Activated naive CD8-positive, alpha-beta T cell (primary cell): Measurements from ENCODE around the gene ERC1.

Experiments
- H3K27ac Mint-ChIP-seq: one replicate; pipeline ENCODE4 v1.8.0; 2021; ENCODE audit warnings: mixed read lengths
- H3K27me3 Mint-ChIP-seq: one replicate; pipeline ENCODE4 v1.8.0; 2021; ENCODE audit warnings: mixed read lengths
- H3K36me3 Mint-ChIP-seq: one replicate; pipeline ENCODE4 v1.8.0; 2021; ENCODE audit warnings: mixed read lengths
- H3K4me1 Mint-ChIP-seq: one replicate; pipeline ENCODE4 v1.8.0; 2021; ENCODE audit warnings: low read depth, mixed read lengths
- H3K4me3 Mint-ChIP-seq: one replicate; pipeline ENCODE4 v1.8.0; 2021; ENCODE audit warnings: mild to moderate bottlenecking, mixed read lengths
- H3K9me3 Mint-ChIP-seq: one replicate; pipeline ENCODE4 v1.8.0; 2021; ENCODE audit warnings: low read depth, mixed read lengths

The ERC1 gene

GRCh38 chr12:1421091-1421846, 430.2 kb downstream of the ERC1 start:
- no peak overlapping the region for H3K4me3 Mint-ChIP-seq
- no peak overlapping the region for H3K27ac Mint-ChIP-seq
- H3K9me3 Mint-ChIP-seq, result peaks cover 10% of the 10 kb centered on the region
- H3K36me3 Mint-ChIP-seq, result peaks cover 37% of the 10 kb centered on the region
- peaks cover 1% of the 10 kb centered on the region for H3K4me1 Mint-ChIP-seq
- H3K27me3 Mint-ChIP-seq, result no peaks in the 10 kb centered on the region

- Mint-ChIP-seq H3K4me1 (peaks cover 1% of the 10 kb centered on the region), H3K36me3 (peaks cover 32% of the 10 kb centered on the region), H3K9me3 (peaks cover 10% of the 10 kb centered on the region), H3K27ac (no peak overlapping the region), H3K27me3 (no peaks in the 10 kb centered on the region), H3K4me3 (no peak overlapping the region)
Observed at GRCh38 chr12:1422604-1423315, 431.7 kb downstream of the ERC1 start.

- no peaks in the 10 kb centered on the region for H3K27me3 Mint-ChIP-seq
- peaks cover 17% of the 10 kb centered on the region for H3K36me3 Mint-ChIP-seq
- H3K4me3 Mint-ChIP-seq, result no peak overlapping the region
- peaks cover 4% of the 10 kb centered on the region for H3K9me3 Mint-ChIP-seq
- H3K4me1 Mint-ChIP-seq, result peaks cover 1% of the 10 kb centered on the region
- no peak overlapping the region for H3K27ac Mint-ChIP-seq
Observed at GRCh38 chr12:1424674-1425395, 433.8 kb downstream of the ERC1 start.

- peaks cover 1% of the 10 kb centered on the region for H3K4me1 Mint-ChIP-seq
- H3K27me3 Mint-ChIP-seq, result no peaks in the 10 kb centered on the region
- peaks cover 15% of the 10 kb centered on the region for H3K36me3 Mint-ChIP-seq
- H3K4me3 Mint-ChIP-seq, result no peak overlapping the region
- no peak overlapping the region for H3K27ac Mint-ChIP-seq
- H3K9me3 Mint-ChIP-seq, result peaks cover 4% of the 10 kb centered on the region
Observed at GRCh38 chr12:1425396-1425729, 434.3 kb downstream of the ERC1 start.

- Mint-ChIP-seq H3K9me3 (no peaks in the 10 kb centered on the region), H3K4me3 (no peak overlapping the region), H3K27me3 (no peaks in the 10 kb centered on the region), H3K4me1 (no peaks in the 10 kb centered on the region), H3K36me3 (no peaks in the 10 kb centered on the region), H3K27ac (no peak overlapping the region)
Observed at GRCh38 chr12:1428671-1429070, 437.6 kb downstream of the ERC1 start.

GRCh38 chr12:1429980-1430379, 439.0 kb downstream of the ERC1 start:
- H3K4me3 Mint-ChIP-seq, result no peak overlapping the region
- no peaks in the 10 kb centered on the region for H3K36me3 Mint-ChIP-seq

GRCh38 chr12:1434296-1434955, 443.4 kb downstream of the ERC1 start:
- Mint-ChIP-seq H3K27ac (no peak overlapping the region), H3K27me3 (no peaks in the 10 kb centered on the region), H3K9me3 (no peaks in the 10 kb centered on the region), H3K4me1 (no peaks in the 10 kb centered on the region), H3K4me3 (no peak overlapping the region), H3K36me3 (no peaks in the 10 kb centered on the region)

More at GRCh38 chr12:1429980-1430379, 439.0 kb downstream of the ERC1 start:
- H3K27me3 Mint-ChIP-seq, result no peaks in the 10 kb centered on the region
- no peaks in the 10 kb centered on the region for H3K4me1 Mint-ChIP-seq
- H3K9me3 Mint-ChIP-seq, result no peaks in the 10 kb centered on the region
- H3K27ac Mint-ChIP-seq, result no peak overlapping the region

GRCh38 chr12:1435044-1435443, 444.0 kb downstream of the ERC1 start:
- Mint-ChIP-seq H3K27ac (no peak overlapping the region), H3K4me3 (no peak overlapping the region), H3K4me1 (no peaks in the 10 kb centered on the region), H3K9me3 (no peaks in the 10 kb centered on the region), H3K27me3 (no peaks in the 10 kb centered on the region), H3K36me3 (peaks cover 3% of the 10 kb centered on the region)

GRCh38 chr12:1435456-1435855, 444.4 kb downstream of the ERC1 start:
- Mint-ChIP-seq H3K27me3 (no peaks in the 10 kb centered on the region), H3K4me3 (no peak overlapping the region), H3K9me3 (no peaks in the 10 kb centered on the region), H3K36me3 (peaks cover 3% of the 10 kb centered on the region), H3K4me1 (no peaks in the 10 kb centered on the region), H3K27ac (no peak overlapping the region)

GRCh38 chr12:1436015-1436414, 445.0 kb downstream of the ERC1 start:
- H3K27me3 Mint-ChIP-seq, result no peaks in the 10 kb centered on the region
- no peaks in the 10 kb centered on the region for H3K4me1 Mint-ChIP-seq
- H3K9me3 Mint-ChIP-seq, result no peaks in the 10 kb centered on the region
- no peak overlapping the region for H3K4me3 Mint-ChIP-seq
- peaks cover 3% of the 10 kb centered on the region for H3K36me3 Mint-ChIP-seq
- no peak overlapping the region for H3K27ac Mint-ChIP-seq

GRCh38 chr12:1436981-1437380, 446.0 kb downstream of the ERC1 start:
- no peak overlapping the region for H3K27ac Mint-ChIP-seq
- H3K4me3 Mint-ChIP-seq, result no peak overlapping the region
- no peaks in the 10 kb centered on the region for H3K4me1 Mint-ChIP-seq
- H3K9me3 Mint-ChIP-seq, result no peaks in the 10 kb centered on the region
- no peaks in the 10 kb centered on the region for H3K27me3 Mint-ChIP-seq
- peaks cover 4% of the 10 kb centered on the region for H3K36me3 Mint-ChIP-seq

- no peak overlapping the region for H3K4me3 Mint-ChIP-seq
Observed at GRCh38 chr12:1439201-1439600, 448.2 kb downstream of the ERC1 start.

GRCh38 chr12:1439687-1440086, 448.7 kb downstream of the ERC1 start:
- Mint-ChIP-seq H3K4me3 (no peak overlapping the region), H3K4me1 (no peaks in the 10 kb centered on the region), H3K27ac (no peak overlapping the region), H3K36me3 (peaks cover 7% of the 10 kb centered on the region), H3K9me3 (no peaks in the 10 kb centered on the region), H3K27me3 (no peaks in the 10 kb centered on the region)

More at GRCh38 chr12:1439201-1439600, 448.2 kb downstream of the ERC1 start:
- Mint-ChIP-seq H3K36me3 (peaks cover 6% of the 10 kb centered on the region), H3K9me3 (no peaks in the 10 kb centered on the region), H3K27ac (no peak overlapping the region), H3K27me3 (no peaks in the 10 kb centered on the region), H3K4me1 (no peaks in the 10 kb centered on the region)

GRCh38 chr12:1443421-1444141, 452.6 kb downstream of the ERC1 start:
- Mint-ChIP-seq H3K36me3 (peaks cover 23% of the 10 kb centered on the region), H3K4me1 (no peaks in the 10 kb centered on the region), H3K27me3 (no peaks in the 10 kb centered on the region), H3K27ac (no peak overlapping the region), H3K4me3 (no peak overlapping the region), H3K9me3 (no peaks in the 10 kb centered on the region)
